Stimulated activated CD4-positive, alpha-beta T cell treated with anti-CD3 and anti-CD28 coated beads, Interleukin-1b, Interleukin-23, amount 100 ng/mL, for 4 hours (primary cell): ENCODE measurements around the gene PCBP3.
"Not testable (repeated sequence)": the region's sequence is repeated elsewhere in the genome, so short reads cannot be mapped to it uniquely, and the experiment has no call there.

Source experiments
- DNase-seq, 2 donors: peaks; one replicate each; pipeline ENCODE4 v3.0.0-alpha.2; 2020; ENCODE audit warnings: low read depth in 2 of 2

Gene PCBP3

GRCh38 chr21:45635271-45636151, 8.0 kb upstream of the PCBP3 start:
- DNase-seq = no peak

- no peak for DNase-seq
These were observed 7.1 kb upstream of the PCBP3 start for GRCh38 chr21:45636459-45636858.

- no peak for DNase-seq
These were observed 6.4 kb upstream of the PCBP3 start for GRCh38 chr21:45636951-45637646.

- DNase-seq = no peak
These were observed 5.6 kb upstream of the PCBP3 start for GRCh38 chr21:45637883-45638282.

- no peak for DNase-seq
These were observed 4.8 kb upstream of the PCBP3 start for GRCh38 chr21:45638707-45639106.

GRCh38 chr21:45639206-45640000, 4.1 kb upstream of the PCBP3 start:
- DNase-seq = no peak

GRCh38 chr21:45640001-45640887, 3.3 kb upstream of the PCBP3 start:
- DNase-seq = no peak

GRCh38 chr21:45640888-45641479, 2.5 kb upstream of the PCBP3 start:
- DNase-seq = no peak

GRCh38 chr21:45641480-45642035, 2.0 kb upstream of the PCBP3 start:
- DNase-seq = no peak

GRCh38 chr21:45642122-45642813, 1.3 kb upstream of the PCBP3 start:
- DNase-seq = no peak

- no peak for DNase-seq
These were observed 749 bp downstream of the PCBP3 start for GRCh38 chr21:45644041-45644906.

- DNase-seq = no peak
These were observed 8.4 kb downstream of the PCBP3 start for GRCh38 chr21:45651921-45652320.

- DNase-seq = no peak
These were observed 11.6 kb downstream of the PCBP3 start for GRCh38 chr21:45655124-45655523.

GRCh38 chr21:45656114-45656513, 12.6 kb downstream of the PCBP3 start:
- DNase-seq = not testable (repeated sequence)

- DNase-seq = not testable (repeated sequence)
These were observed 18.5 kb downstream of the PCBP3 start for GRCh38 chr21:45661913-45662622.

- not testable (repeated sequence) for DNase-seq
These were observed 19.2 kb downstream of the PCBP3 start for GRCh38 chr21:45662623-45663245.

GRCh38 chr21:45669382-45669781, 25.9 kb downstream of the PCBP3 start:
- DNase-seq = no peak

GRCh38 chr21:45670731-45671130, 27.2 kb downstream of the PCBP3 start:
- no peak for DNase-seq
